Measurements from ENCODE around the gene TRIP10.

- TF ChIP-seq POLR2AphosphoS5 (IDR thresholded peaks at IDR 0.05), result peak; percentile 98
- peak in 1 of 4 experiments; percentile 40 for TF ChIP-seq CTCF (IDR thresholded peaks at IDR 0.05)
Measured at GRCh38 chr19:6765738-6766356, 26.4 kb downstream of the TRIP10 start.
